GM21737 (cell line): ENCODE results near the gene DNAJC3.

ENCODE experiments used
- ATAC-seq: cut with Tn5 transposase; IDR thresholded peaks from one replicate; pipeline ENCODE4 v1.9.1; 2021; ENCODE audit warnings: mild to moderate bottlenecking, moderate library complexity; ENCODE audit not compliant: unreplicated experiment

DNAJC3 gene, protein sequence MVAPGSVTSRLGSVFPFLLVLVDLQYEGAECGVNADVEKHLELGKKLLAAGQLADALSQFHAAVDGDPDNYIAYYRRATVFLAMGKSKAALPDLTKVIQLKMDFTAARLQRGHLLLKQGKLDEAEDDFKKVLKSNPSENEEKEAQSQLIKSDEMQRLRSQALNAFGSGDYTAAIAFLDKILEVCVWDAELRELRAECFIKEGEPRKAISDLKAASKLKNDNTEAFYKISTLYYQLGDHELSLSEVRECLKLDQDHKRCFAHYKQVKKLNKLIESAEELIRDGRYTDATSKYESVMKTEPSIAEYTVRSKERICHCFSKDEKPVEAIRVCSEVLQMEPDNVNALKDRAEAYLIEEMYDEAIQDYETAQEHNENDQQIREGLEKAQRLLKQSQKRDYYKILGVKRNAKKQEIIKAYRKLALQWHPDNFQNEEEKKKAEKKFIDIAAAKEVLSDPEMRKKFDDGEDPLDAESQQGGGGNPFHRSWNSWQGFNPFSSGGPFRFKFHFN

DNA sequence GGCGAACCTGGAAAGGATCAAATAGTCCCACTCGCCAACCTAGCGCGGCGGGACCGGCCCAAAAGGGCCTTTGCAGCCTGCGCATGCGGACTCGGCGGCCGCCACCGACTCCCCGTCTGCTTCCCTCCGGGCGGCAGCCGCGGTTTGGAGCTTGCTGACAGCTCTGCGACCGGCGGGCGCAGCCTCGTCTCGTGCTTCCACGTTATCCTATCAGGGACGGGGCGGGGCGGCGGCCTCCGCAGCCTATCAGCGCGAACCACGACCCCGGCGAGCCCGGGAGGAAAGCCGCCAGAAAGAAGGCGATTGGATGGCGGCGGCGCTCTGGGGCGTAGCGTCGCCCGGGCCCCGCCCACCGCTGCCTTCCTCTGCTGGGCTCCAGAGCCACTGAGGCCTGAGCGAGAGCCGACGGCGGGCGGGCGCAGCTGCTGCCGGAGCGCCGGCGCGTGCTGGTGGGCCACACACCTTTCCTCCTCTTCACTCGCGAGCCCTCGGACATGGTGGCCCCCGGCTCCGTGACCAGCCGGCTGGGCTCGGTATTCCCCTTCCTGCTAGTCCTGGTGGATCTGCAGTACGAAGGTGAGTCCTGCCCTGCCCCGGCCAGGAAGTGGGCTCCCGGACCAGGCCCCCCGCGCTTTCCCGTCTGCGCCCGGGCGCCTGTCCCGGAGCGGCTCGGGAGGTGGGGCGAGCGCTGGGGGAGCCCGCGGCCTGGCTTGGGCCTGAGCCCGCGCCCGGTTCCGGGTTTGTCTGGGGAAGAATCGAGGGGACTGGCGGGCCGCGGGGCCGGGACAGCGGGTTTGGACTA lies at the start of gene DNAJC3:
DNAJC3 (plus strand) TSS at position 378 of the 802 bp plus-strand sequence; CDS start at position 495, 117 bp downstream.
- peak; percentile 96 for ATAC-seq

DNA sequence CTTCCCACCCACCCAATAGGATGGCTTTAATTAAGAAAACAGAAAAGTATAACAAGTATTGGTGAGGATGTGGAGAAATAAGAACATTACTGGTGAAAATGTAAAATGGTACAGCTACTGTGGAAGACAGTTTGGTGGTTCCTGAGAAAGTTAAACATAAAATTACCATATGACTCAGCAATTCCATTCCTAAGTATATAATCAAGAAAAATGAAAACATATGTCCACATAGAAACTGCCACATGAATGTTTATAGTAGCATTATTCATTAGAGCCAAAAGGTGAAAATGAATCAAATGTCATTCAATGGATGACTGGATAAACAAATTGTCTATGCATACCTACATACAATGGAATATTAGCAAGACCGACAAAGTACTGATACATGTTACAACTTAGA lies 49.3 kb upstream of the DNAJC3 start:
- no peak for ATAC-seq

DNA sequence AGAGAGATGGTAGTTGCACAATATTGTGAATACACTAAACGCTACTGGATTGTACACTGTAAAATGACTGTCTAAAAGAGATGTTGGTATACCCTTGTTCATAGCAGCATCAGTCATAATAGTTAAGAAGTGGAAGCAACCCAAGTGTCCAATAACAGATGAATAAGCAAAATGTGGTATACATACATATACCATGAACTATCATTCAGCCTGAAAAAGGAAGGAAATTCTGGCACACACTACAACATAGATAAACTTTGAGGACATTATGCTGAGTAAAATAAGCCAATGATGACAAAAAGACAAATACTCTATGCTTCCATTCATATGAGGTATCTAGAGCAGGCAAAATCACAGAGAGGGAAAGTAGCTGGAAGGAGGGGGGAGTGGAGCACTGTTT lies 48.5 kb upstream of the DNAJC3 start:
- ATAC-seq, result no peak

DNA sequence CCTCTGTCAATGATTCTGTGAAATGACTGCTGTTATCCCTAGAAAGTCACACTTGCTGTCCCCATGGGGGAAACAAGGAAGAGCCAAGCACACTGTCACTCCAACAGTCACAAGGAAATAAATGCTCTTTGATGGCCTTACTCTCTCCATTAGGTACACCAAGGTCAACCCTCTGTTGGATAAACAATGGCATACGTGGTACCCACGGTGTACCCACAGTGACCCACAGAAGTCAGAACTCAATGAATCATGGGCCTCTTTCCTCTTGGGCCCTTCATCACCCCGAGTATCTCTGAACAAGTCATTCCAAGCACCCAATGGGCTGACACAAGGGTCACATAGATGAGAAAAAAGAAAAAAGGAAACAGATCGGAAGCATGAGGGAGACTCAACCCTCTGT lies 47.9 kb upstream of the DNAJC3 start:
- ATAC-seq, result no peak

DNA sequence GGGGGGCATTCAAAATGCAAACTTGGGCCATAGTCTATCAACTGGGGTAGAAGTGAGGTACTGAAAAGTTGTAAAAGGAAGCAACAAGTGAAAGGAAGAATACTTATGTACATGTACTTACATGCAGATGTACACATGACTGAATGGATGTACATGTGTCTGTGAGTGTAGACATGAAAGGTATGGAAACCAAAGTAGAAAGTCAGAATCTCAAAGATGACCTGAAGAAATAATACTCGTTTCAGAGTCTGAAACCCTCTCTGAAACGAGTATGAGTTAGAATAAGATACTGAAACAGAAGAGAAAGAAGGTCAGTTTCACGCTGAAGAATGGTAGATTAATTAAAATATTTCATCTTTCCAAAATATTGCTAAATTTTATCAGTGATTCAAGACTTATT lies 46.3 kb upstream of the DNAJC3 start:
- ATAC-seq, result no peak

DNA sequence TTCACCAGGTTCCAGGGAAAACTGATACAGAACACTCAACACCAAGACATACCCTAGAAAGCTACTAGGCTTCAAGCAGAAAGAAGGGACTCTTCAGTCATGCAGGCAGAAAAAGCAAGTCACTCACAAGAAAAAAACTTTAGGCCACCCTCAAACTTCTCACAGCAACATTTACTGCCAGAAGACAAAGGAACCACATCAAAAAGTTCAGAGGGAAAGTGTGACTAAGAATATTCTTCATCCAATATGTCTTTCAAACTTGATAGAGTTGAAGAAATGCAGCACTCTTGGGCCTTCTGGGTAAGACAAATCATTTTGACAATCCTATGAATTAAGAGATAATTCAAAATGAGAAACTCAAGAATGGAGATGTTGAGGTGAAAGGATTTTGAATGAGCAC lies 40.1 kb upstream of the DNAJC3 start:
- no peak for ATAC-seq

DNA sequence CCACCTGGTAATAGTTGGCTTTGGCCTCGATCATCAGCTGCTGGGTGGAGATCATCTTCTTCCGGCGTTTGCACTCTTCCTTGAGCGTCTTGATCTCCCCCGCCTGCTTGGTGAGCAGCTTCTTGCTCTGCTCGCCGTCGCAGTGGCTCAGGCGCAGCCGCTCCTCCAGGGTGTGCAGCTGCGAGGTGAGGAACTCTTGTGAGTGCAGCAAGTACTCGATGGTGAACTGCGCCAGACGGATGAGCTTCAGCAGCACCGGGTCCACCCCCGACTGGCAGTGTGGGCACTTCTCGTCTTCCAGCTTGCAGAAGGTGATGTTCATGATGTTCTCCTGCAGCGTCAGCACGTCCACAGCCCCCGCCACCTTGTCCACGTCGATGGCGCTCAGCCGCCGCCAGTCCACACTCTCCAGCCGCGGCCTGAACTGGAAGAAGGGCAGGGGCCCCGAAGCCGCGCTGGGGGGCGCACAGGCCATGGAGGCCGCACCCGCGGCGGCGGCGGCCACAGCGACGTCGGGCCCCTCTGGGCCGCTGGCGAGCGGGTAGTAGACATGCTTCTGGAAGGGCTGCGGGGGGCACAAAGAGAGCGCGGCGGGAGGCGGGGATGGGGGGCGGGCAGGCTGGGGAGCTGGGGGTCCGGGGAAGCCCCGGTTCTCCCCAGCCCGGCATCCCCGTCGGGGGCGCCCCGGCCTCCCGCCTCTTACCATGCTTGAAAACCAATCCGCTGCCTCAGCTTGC lies 35.5 kb upstream of the DNAJC3 start:
- ATAC-seq, result no peak

DNA sequence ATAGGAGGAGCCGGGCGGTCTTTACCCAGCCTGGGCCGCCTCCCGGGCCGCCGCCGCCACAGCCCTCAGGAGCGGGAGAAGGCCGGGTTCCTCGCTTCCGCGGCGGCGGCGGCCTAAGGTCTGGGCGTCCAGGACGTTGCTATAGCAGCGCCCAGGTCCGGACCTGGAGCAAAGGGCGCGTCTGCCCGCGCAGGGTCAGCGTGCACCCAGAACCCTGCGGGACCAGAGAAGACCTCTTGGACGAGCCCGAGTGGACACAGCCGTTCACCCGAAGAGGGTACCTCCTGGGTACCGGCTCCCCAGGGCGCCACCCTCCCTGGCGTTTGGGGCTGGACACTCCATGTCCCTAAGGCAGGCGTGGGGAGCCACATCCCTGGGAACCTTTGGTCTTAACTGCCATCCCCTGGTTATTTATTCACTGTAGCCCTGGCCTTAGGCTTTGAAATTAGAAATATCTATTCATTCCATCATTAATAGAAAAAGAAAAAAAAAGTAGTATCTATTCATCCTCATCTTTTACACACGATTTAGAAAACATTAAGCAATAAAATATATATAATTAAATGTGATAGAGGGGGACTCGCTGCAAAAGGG lies 34.8 kb upstream of the DNAJC3 start:
- no peak for ATAC-seq

DNA sequence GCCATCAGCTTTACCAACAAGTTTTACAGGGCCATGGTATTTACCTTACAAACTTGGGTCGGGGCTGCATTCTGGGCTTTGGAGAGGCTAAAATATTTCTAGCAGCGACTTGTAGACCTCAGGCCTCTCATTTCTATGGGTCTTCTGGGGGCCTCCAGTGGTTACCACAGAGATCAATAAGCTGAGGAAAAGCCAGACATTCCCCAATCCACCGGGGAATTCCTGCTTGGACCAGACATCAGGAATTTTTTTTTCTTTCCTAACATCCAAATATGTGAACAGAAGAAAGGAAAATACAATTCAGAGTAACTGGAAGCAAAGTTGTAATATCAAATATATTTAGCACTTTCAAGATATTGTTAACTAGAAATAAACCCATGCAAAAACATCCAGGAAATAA lies 33.9 kb upstream of the DNAJC3 start:
- no peak for ATAC-seq

DNA sequence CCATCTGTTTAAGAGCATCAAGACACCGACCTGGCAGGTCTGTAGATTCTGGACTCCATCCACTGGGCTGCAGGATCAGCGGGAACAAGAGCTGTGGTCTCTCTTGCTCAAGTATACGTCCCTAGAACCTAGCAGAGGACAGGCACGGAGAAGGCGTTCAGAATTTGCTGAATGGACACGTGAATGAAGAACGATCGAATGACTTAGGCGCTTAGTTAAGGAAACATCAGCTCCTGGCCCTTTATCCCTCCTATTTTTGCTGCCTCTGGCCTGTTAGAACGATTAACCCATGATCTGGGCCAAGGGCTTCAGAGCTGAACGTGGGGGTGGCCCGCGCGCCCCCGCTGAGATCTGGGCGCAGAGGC lies 33.4 kb upstream of the DNAJC3 start:
- ATAC-seq, result no peak

DNA sequence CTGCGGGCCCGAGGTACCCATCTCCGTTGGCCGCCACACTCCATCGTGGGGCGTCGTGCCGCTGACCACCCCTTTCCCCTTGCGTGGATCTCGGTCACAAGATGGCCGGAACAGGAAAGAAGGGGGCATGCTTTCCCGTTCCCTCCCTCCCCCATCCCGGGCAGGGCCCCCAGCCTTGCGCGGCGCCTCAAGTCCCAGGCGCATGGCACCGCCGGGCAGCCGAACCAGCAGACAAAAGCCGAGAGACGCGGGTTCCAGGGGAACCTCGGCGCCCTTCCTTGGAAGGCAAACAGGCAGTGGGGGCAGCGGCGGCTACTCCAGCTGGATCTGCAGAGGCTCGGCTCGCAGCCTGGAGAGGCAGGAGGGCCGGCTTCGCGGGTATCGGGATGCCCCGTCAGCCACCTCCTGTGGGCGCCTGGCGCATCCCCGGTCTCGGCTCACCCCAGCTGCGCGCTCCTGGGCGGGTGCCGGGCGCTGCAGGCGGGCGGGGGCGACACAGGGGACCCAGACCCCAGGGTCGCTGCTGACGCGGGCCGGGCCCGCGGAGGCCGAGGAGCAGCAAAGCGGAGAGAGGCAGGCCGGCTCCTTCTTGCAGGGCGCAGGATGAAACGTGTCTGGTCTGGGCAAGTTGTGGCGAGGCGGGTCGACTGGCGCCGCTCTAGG lies 32.9 kb upstream of the DNAJC3 start:
- ATAC-seq, result peak; percentile 24

DNA sequence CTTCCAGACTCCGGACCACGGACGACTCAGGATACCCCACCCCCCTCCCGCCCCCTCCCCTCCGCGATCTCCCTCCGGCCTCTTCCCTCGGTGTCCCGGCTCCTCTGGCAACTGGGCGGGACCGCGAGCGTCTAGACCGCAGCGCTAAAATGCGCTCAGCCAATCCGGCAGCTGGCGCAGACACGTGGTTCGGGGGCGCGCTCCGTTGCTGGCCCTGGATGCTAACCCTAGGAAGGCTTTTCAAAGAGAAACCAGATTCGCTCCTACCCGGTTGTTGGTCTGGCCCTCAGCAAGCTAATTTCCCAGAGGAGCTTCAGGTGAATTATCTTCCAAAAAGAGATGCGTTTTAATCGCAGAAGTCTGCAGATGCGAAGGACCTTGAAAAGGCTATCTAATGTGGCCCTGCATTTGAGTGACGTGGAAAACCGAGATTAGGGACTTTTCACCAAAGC lies 32.3 kb upstream of the DNAJC3 start, which contains the start of gene DZIP1:
DZIP1 (minus strand) TSS at position 106 of the 452 bp plus-strand sequence. CDS start 2,677 bp downstream, outside the sequence.
- peak; percentile 77 for ATAC-seq

DNA sequence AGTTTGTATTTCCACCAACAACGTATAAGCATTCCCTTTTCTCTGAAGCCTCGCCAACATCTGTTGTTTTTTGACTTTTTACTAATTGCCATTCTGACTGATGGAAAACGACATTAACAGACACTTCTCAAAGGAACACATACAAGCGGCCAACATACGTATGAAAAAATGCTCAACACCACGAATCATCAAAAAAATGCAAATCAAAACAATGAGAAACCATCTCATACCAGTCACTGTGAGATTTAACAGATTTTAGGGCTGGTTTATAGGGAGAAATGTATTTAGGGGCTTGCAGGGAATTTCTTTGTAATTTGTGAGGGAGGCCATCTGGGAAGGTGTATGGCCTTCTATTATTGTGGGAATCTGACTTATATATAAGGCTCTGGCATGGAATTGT lies 29.6 kb upstream of the DNAJC3 start:
- no peak for ATAC-seq

DNA sequence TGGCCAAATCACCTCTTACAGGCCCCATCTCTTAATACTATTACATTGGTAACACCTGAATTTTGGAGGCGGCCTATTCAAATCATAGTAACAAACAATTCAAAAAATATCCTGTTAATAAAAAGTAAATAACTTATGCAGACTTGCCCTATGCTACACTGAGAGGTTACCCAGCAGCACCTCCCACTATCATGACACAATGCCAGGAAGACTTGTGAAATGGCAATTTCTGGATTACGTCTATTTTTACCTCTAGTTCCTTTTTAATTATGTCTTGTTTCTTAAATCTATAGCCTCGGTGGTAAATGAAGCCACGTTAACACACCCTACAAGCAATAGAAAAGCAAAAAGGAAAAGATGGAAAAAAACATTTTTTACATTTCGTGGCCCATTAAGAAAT lies 26.2 kb upstream of the DNAJC3 start:
- no peak for ATAC-seq

DNA sequence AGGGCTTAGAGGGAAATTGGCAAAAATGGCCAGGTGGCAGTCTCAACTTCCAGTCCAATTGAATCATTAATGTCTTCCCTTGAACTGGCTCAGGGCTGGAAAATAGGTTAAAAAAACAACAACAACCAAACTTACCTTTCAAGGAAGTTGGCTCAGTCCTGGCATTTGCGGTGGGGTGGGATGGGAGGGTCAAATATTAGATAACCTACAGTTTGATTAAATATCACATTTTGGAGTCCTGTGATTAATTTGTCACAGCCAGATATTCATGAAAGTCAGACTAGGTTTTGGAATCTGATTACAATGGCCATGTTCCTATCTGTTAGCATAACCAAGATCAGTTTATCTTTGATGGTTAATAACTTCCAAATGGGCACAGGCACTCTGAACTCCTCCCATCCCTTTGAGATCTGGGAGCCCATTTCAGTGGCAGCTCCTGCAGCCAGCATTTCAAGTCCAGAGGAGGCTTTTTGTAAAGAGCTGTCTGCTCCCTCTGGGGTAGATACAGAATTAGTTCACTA lies 24.6 kb upstream of the DNAJC3 start:
- no peak for ATAC-seq

DNA sequence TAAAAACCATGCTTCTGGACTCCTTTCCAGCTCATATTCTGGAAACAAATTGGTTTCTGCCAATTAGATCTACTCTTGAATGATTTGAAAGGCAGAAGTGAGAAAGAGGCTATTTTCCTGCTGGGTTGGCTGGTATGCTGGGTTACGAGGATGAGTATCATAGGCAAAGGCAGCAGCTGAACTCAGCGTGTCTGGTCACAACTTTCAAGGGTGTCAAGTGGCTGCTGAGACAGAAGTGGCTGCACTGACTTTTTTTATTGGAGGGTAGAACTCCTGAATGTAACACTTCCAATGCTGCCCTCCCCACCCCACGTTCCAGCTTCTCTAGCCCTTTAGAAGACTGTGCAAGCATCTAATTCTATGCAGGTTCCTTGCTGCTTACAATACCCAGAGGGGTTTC lies 24.1 kb upstream of the DNAJC3 start:
- ATAC-seq, result no peak

DNA sequence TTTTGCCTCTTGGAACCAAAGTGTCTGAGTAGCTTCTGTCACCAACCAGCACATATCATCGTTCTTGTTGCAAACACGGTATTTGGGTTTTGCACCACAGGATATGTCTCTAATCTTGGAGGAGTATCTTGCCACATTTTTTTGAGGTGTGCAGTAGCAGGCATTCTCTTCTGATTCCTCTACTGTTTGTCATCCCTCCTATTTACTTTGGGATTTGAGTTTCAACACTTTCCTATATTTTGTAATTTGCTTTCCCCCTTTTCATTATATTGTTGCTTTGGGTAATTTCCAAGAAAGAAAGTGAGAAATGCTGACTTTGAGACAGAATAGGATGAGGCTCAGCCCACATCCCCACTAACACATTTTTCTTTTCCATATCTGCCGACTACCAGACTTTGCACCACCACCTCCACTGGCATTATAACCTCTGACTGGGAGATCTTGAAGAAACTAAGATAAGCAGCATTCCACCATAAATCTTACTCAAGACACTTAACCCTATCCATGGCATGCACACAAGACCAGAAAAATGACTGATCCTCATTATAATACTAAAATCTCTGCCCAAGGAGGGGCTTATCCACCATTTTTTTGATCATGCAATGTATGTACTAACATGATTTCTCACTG lies 20.4 kb upstream of the DNAJC3 start:
- no peak for ATAC-seq

DNA sequence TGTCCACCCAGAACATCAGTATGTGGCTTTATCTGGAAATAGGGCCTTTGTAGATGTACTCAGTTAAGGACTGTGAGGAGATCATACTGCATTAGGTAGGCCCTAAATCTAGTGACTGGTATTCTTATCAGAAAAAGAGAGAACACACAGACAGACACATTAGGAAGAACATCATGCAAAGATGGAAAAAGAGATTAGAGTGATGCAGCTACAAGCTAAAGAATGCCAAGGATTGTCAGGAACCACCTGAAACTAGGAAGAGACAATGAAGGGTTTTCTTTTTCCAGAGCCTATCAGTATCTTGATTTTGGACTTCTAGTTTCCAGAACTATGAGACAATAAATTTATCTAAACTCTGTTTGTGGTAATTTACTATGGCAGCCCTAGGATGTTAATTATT lies 17.4 kb upstream of the DNAJC3 start:
- ATAC-seq, result no peak

DNA sequence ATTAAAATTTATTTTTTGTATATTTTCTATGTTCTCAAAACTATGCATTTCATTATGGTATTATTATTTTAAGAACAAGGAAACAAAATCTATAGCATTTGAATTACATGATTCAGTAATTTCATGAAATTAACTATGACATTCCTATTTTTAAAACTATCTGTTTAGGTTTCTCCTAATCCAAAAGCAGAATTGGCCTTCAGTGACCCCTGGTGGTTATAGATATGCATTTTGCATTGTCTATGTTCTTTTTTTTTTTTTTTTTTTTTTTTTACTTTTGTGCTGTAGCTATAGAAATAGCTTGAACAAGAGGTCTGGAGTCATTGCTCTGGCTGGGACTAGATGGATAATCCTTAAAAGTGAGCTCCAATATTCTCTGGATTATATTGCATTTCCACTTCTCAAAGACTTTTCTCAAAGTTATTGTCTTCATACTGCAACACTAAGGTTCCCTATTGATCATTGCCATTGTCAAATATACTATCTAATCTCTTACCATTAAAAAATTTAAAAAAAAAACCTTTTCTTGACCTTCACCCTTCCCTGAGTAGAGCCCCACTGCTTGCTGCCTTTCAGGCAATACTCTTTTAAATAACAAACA lies 15.9 kb upstream of the DNAJC3 start:
- no peak for ATAC-seq
